CD14-positive monocyte (primary cell): ENCODE data around the gene F13A1. TPM values are rescaled to one million over a fixed set of nuclear protein-coding genes. Genes with fewer than 3 reads are reported as not detected.

Experiments used
- DNase-seq, 3 donors: peaks; one replicate each; pipeline ENCODE4 v3.0.0-alpha.2; 2011 to 2022
- H2AFZ ChIP-seq: 2 replicates; pipeline ENCODE4 v1.6.0; 2012; ENCODE audit warnings: mild to moderate bottlenecking, low read depth, low read length, inconsistent platforms; ENCODE audit not compliant: insufficient read depth, poor library complexity, severe bottlenecking
- H3K27ac ChIP-seq, 2 donors: 1 replicate in 1 of 2; 2 replicates in 1 of 2; pipeline ENCODE4 v1.5.1; 2012 to 2013; ENCODE audit warnings: low read length in 2 of 2, control low read depth in 1 of 2, inconsistent platforms in 1 of 2, low read depth in 1 of 2, mild to moderate bottlenecking in 1 of 2
- H3K27me3 ChIP-seq, 2 donors: one replicate each; pipeline versions ENCODE4 v1.6.0 to v1.6.1; 2011 to 2013; ENCODE audit warnings: low read length in 2 of 2; ENCODE audit not compliant: control insufficient read depth in 2 of 2, insufficient read depth in 2 of 2
- H3K36me3 ChIP-seq, 2 donors: replicated peaks in 1 of 2; 1 replicate in 1 of 2; 2 replicates in 1 of 2; pipeline versions ENCODE4 v1.5.1 to v1.6.1; 2012 to 2013; ENCODE audit warnings: low read length in 2 of 2, control low read depth in 1 of 2, inconsistent platforms in 1 of 2, mild to moderate bottlenecking in 1 of 2; ENCODE audit not compliant: insufficient read depth in 2 of 2, control insufficient read depth in 1 of 2
- H3K4me1 ChIP-seq, 2 donors: 1 replicate in 1 of 2; 2 replicates in 1 of 2; pipeline versions ENCODE4 v1.5.1 to v1.6.1; 2012 to 2013; ENCODE audit warnings: low read length in 2 of 2, control low read depth in 1 of 2, inconsistent platforms in 1 of 2, mild to moderate bottlenecking in 1 of 2, moderate library complexity in 1 of 2; ENCODE audit not compliant: insufficient read depth in 2 of 2, control insufficient read depth in 1 of 2
- H3K4me2 ChIP-seq: replicated peaks from 2 replicates; pipeline ENCODE3; 2012; ENCODE audit warnings: low read length, moderate library complexity, mild to moderate bottlenecking; ENCODE audit not compliant: poor library complexity, severe bottlenecking; ENCODE audit errors: extremely low read depth
- H3K4me3 ChIP-seq, 3 experiments: fragments of 200-600 bp in 1 of 3; sonication (generic) in 1 of 3; replicated peaks in 1 of 3; 1 replicate in 2 of 3; 2 replicates in 1 of 3; pipeline ENCODE4 v1.5.1; 2011 to 2013; ENCODE audit warnings: low read length in 3 of 3, mild to moderate bottlenecking in 3 of 3, control low read depth in 2 of 3, low read depth in 2 of 3, inconsistent platforms in 1 of 3, moderate library complexity in 1 of 3
- H3K79me2 ChIP-seq: 2 replicates; pipeline ENCODE4 v1.6.0; 2012; ENCODE audit warnings: mild to moderate bottlenecking, control low read depth, inconsistent platforms, low read length, moderate library complexity; ENCODE audit not compliant: insufficient read depth
- H3K9ac ChIP-seq: 2 replicates; pipeline ENCODE4 v1.6.0; 2017; ENCODE audit warnings: low read length, mild to moderate bottlenecking; ENCODE audit not compliant: insufficient read depth, poor library complexity, severe bottlenecking
- H3K9me3 ChIP-seq, 2 donors: replicated peaks in 1 of 2; 1 replicate in 1 of 2; 2 replicates in 1 of 2; pipeline versions ENCODE4 v1.5.1 to v1.6.1; 2012 to 2013; ENCODE audit warnings: low read length in 2 of 2, control low read depth in 1 of 2; ENCODE audit not compliant: control insufficient read depth in 1 of 2, insufficient read depth in 1 of 2
- H4K20me1 ChIP-seq: 2 replicates; pipeline ENCODE4 v1.6.0; 2012; ENCODE audit warnings: mild to moderate bottlenecking, low read length, control low read depth, moderate library complexity; ENCODE audit not compliant: insufficient read depth
- H3K27ac Mint-ChIP-seq, 7 donors: one replicate each; pipeline ENCODE4 v1.8.0; 2020; ENCODE audit warnings: mild to moderate bottlenecking in 7 of 7, mixed read lengths in 7 of 7, moderate library complexity in 6 of 7, inconsistent platforms in 2 of 7
- H3K27me3 Mint-ChIP-seq, 3 donors: one replicate each; pipeline ENCODE4 v1.8.0; 2021 to 2022; ENCODE audit warnings: low read depth in 3 of 3, mild to moderate bottlenecking in 3 of 3, mixed read lengths in 3 of 3, moderate library complexity in 3 of 3, inconsistent platforms in 1 of 3
- H3K36me3 Mint-ChIP-seq, 2 donors: one replicate each; pipeline ENCODE4 v1.8.0; 2020; ENCODE audit warnings: mixed read lengths in 2 of 2, inconsistent platforms in 1 of 2, mild to moderate bottlenecking in 1 of 2
- H3K4me1 Mint-ChIP-seq: one replicate; pipeline ENCODE4 v1.8.0; 2020; ENCODE audit warnings: mild to moderate bottlenecking, mixed read lengths
- H3K4me3 Mint-ChIP-seq, 2 donors: one replicate each; pipeline ENCODE4 v1.8.0; 2020; ENCODE audit warnings: mild to moderate bottlenecking in 2 of 2, mixed read lengths in 2 of 2, moderate library complexity in 1 of 2
- H3K9me3 Mint-ChIP-seq, 7 donors: one replicate each; pipeline ENCODE4 v1.8.0; 2020 to 2022; ENCODE audit warnings: mixed read lengths in 7 of 7, mild to moderate bottlenecking in 6 of 7, moderate library complexity in 6 of 7, inconsistent platforms in 2 of 7
- WGBS: methylation state at CpG from one replicate; pipeline ENCODE4 v1.1.5; 2013; ENCODE audit warnings: missing lambda C conversion rate; ENCODE audit not compliant: insufficient coverage; 5-methylcytosine and 5-hydroxymethylcytosine counted together
- intact Hi-C, 2 donors: fragments of 100-400 bp; cut with micrococcal nuclease; formaldehyde crosslinking; loops; one replicate each; pipeline versions ENCODE4 v1.15.0 to v1.15.1; 2023
- polyA plus RNA-seq, 3 donors: library from polyadenylated mRNA; depleted of rRNA in 1 of 3; unstranded in 2 of 3; stranded (reverse) in 1 of 3; fragments of 300-500 nt in 2 of 3; fragments of >200 nt in 1 of 3; fragmentation: Illumina TruSeq in 2 of 3; gene quantifications; 1 replicate in 2 of 3; 2 replicates in 1 of 3; pipeline ENCODE4 v1.2.3, GENCODE V29; 2012 to 2021
- TF ChIP-seq, protein P1 (sequence below): fragments of 200-600 bp; IDR thresholded peaks from one replicate; pipeline ENCODE4 v1.8.0; 2022; ENCODE audit warnings: antibody characterized with exemption, mild to moderate bottlenecking

Gene F13A1
- polyA plus RNA-seq, 3 donors, result 49.0 to 136 (median 105) TPM

- peak overlapping the region; percentile 12 for H2AFZ ChIP-seq
- Mint-ChIP-seq H3K36me3 (no peaks in the 10 kb centered on the region), H3K9me3 (peaks cover 0 to 2% (median 0%) of the 10 kb centered on the region in 7 donors), H3K4me1 (peaks cover 47% of the 10 kb centered on the region), H3K27me3 (peaks cover 0 to 1% (median 0%) of the 10 kb centered on the region in 3 donors), H3K27ac (peak overlapping the region in 2 of 7 donors; percentile 7 to 41), H3K4me3 (peak overlapping the region in 1 of 2 donors; percentile 12)
- H3K9me3 ChIP-seq, result no peaks in the 10 kb centered on the region
- peak overlapping the region in 1 of 3 experiments; percentile 28 for H3K4me3 ChIP-seq
- no peaks in the 10 kb centered on the region for H3K27me3 ChIP-seq
- peak overlapping the region; percentile 22 for H3K4me2 ChIP-seq
- DNase-seq, result peak in 1 of 3 donors; percentile 47
- intact Hi-C loops, result no loop called here
- peak overlapping the region in 1 of 2 donors; percentile 38 for H3K27ac ChIP-seq
- TF ChIP-seq, protein P1, sequence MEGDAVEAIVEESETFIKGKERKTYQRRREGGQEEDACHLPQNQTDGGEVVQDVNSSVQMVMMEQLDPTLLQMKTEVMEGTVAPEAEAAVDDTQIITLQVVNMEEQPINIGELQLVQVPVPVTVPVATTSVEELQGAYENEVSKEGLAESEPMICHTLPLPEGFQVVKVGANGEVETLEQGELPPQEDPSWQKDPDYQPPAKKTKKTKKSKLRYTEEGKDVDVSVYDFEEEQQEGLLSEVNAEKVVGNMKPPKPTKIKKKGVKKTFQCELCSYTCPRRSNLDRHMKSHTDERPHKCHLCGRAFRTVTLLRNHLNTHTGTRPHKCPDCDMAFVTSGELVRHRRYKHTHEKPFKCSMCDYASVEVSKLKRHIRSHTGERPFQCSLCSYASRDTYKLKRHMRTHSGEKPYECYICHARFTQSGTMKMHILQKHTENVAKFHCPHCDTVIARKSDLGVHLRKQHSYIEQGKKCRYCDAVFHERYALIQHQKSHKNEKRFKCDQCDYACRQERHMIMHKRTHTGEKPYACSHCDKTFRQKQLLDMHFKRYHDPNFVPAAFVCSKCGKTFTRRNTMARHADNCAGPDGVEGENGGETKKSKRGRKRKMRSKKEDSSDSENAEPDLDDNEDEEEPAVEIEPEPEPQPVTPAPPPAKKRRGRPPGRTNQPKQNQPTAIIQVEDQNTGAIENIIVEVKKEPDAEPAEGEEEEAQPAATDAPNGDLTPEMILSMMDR, result no peak
- no peaks in the 10 kb centered on the region for H3K79me2 ChIP-seq
- H4K20me1 ChIP-seq, result no peaks in the 10 kb centered on the region
- H3K9ac ChIP-seq, result no peak overlapping the region
- peaks cover 43 to 44% of the 10 kb centered on the region in 2 donors for H3K4me1 ChIP-seq
- 68% methylated on average over 2 of the region's 3 CpGs for WGBS
- H3K36me3 ChIP-seq, result no peaks in the 10 kb centered on the region
These were observed 8.0 kb upstream of the F13A1 start for GRCh38 chr6:6328451-6328850.

- no peak for DNase-seq
- Mint-ChIP-seq H3K9me3 (peaks cover 0 to 4% (median 0%) of the 10 kb centered on the region in 7 donors), H3K4me3 (no peak overlapping the region), H3K27me3 (peaks cover 4 to 7% (median 6%) of the 10 kb centered on the region in 3 donors), H3K36me3 (no peaks in the 10 kb centered on the region), H3K27ac (no peak overlapping the region), H3K4me1 (peaks cover 34% of the 10 kb centered on the region)
- Histone ChIP-seq H3K79me2 (peaks cover 22% of the 10 kb centered on the region), H3K9me3 (no peaks in the 10 kb centered on the region), H3K4me3 (no peak overlapping the region), H3K27me3 (no peaks in the 10 kb centered on the region), H3K36me3 (no peaks in the 10 kb centered on the region), H3K27ac (no peak overlapping the region), H2AFZ (no peak overlapping the region), H3K9ac (no peak overlapping the region), H3K4me2 (no peak overlapping the region), H4K20me1 (no peaks in the 10 kb centered on the region), H3K4me1 (peaks cover 32 to 33% of the 10 kb centered on the region in 2 donors)
- 100% methylated on average over 4 of the region's 5 CpGs for WGBS
- TF ChIP-seq, protein P1, result no peak
- intact Hi-C loops, result no loop called here
These were observed 2.9 kb upstream of the F13A1 start for GRCh38 chr6:6323352-6323751.
